ENCODE measurements around the gene ACOX3.

The ACOX3 gene

GRCh38 chr4:8438743-8439142 lies 1.8 kb downstream of the ACOX3 start:
- DNase-seq (ENCODE audit: insufficient read length, low spot score) (no peak), FAIRE-seq (no peak)
- TF ChIP-seq POLR2AphosphoS5 (IDR thresholded peaks at IDR 0.05; ENCODE audit: low read depth, low read length) (no peak), SPI1 (IDR thresholded peaks at IDR 0.05; ENCODE audit: low read depth, low read length) (no peak), PAX5 (IDR thresholded peaks at IDR 0.05; ENCODE audit: insufficient read depth, low read length, severe bottlenecking) (no peak), POLR2A (IDR thresholded peaks at IDR 0.05; ENCODE audit: low read depth, low read length) (no peak), TAF1 (IDR thresholded peaks at IDR 0.05; ENCODE audit: low read depth, low read length) (no peak), POU2F2 (IDR thresholded peaks at IDR 0.05; ENCODE audit: low read depth, low read length) (no peak)

- TF ChIP-seq PAX5 (IDR thresholded peaks at IDR 0.05; ENCODE audit: insufficient read depth, low read length, severe bottlenecking) = no peak
- TF ChIP-seq POLR2A (IDR thresholded peaks at IDR 0.05; ENCODE audit: low read depth, low read length) = no peak
- TF ChIP-seq TAF1 (IDR thresholded peaks at IDR 0.05; ENCODE audit: low read depth, low read length) = no peak
- TF ChIP-seq POLR2AphosphoS5 (IDR thresholded peaks at IDR 0.05; ENCODE audit: low read depth, low read length) = no peak
- TF ChIP-seq SPI1 (IDR thresholded peaks at IDR 0.05; ENCODE audit: low read depth, low read length) = no peak
- TF ChIP-seq POU2F2 (IDR thresholded peaks at IDR 0.05; ENCODE audit: low read depth, low read length) = no peak
- FAIRE-seq = no peak
- DNase-seq (ENCODE audit: insufficient read length, low spot score) = no peak
Measured at GRCh38 chr4:8437281-8437680, 3.2 kb downstream of the ACOX3 start.

GRCh38 chr4:8435656-8436121 lies 4.8 kb downstream of the ACOX3 start:
- peak; percentile 44 for DNase-seq (ENCODE audit: insufficient read length, low spot score)
- peak; percentile 86 for FAIRE-seq

GRCh38 chr4:8434251-8435073 lies 6.1 kb downstream of the ACOX3 start:
- DNase-seq (ENCODE audit: insufficient read length, low spot score) = no peak
- TF ChIP-seq POLR2A (IDR thresholded peaks at IDR 0.05; ENCODE audit: low read depth, low read length) (no peak), SPI1 (IDR thresholded peaks at IDR 0.05; ENCODE audit: low read depth, low read length) (no peak), POLR2AphosphoS5 (IDR thresholded peaks at IDR 0.05; ENCODE audit: low read depth, low read length) (no peak), POU2F2 (IDR thresholded peaks at IDR 0.05; ENCODE audit: low read depth, low read length) (no peak), TAF1 (IDR thresholded peaks at IDR 0.05; ENCODE audit: low read depth, low read length) (no peak), PAX5 (IDR thresholded peaks at IDR 0.05; ENCODE audit: insufficient read depth, low read length, severe bottlenecking) (no peak)
- no peak for FAIRE-seq

More at GRCh38 chr4:8435656-8436121, 4.8 kb downstream of the ACOX3 start:
- TF ChIP-seq TAF1 (IDR thresholded peaks at IDR 0.05; ENCODE audit: low read depth, low read length) (0 out of 2 replicates have a peak, but pooled peaks have one; percentile 36), POLR2AphosphoS5 (IDR thresholded peaks at IDR 0.05; ENCODE audit: low read depth, low read length) (0 out of 2 replicates have a peak, but pooled peaks have one; percentile 49), POLR2A (IDR thresholded peaks at IDR 0.05; ENCODE audit: low read depth, low read length) (0 out of 2 replicates have a peak, but pooled peaks have one; percentile 41), SPI1 (IDR thresholded peaks at IDR 0.05; ENCODE audit: low read depth, low read length) (peak; percentile 50; the same call in 1 of the 2 replicates), POU2F2 (IDR thresholded peaks at IDR 0.05; ENCODE audit: low read depth, low read length) (peak; percentile 93), PAX5 (IDR thresholded peaks at IDR 0.05; ENCODE audit: insufficient read depth, low read length, severe bottlenecking) (no peak)

GRCh38 chr4:8433136-8433535 lies 7.4 kb downstream of the ACOX3 start:
- FAIRE-seq (no peak), DNase-seq (ENCODE audit: insufficient read length, low spot score) (no peak)
- no peak for TF ChIP-seq POLR2AphosphoS5 (IDR thresholded peaks at IDR 0.05; ENCODE audit: low read depth, low read length)
- TF ChIP-seq SPI1 (IDR thresholded peaks at IDR 0.05; ENCODE audit: low read depth, low read length) = no peak
- TF ChIP-seq TAF1 (IDR thresholded peaks at IDR 0.05; ENCODE audit: low read depth, low read length) = no peak
- TF ChIP-seq POLR2A (IDR thresholded peaks at IDR 0.05; ENCODE audit: low read depth, low read length) = no peak
- no peak for TF ChIP-seq POU2F2 (IDR thresholded peaks at IDR 0.05; ENCODE audit: low read depth, low read length)
- TF ChIP-seq PAX5 (IDR thresholded peaks at IDR 0.05; ENCODE audit: insufficient read depth, low read length, severe bottlenecking) = no peak

- FAIRE-seq = no peak
- no peak for TF ChIP-seq PAX5 (IDR thresholded peaks at IDR 0.05; ENCODE audit: insufficient read depth, low read length, severe bottlenecking)
- TF ChIP-seq POU2F2 (IDR thresholded peaks at IDR 0.05; ENCODE audit: low read depth, low read length) = no peak
- TF ChIP-seq POLR2AphosphoS5 (IDR thresholded peaks at IDR 0.05; ENCODE audit: low read depth, low read length) = no peak
- no peak for TF ChIP-seq POLR2A (IDR thresholded peaks at IDR 0.05; ENCODE audit: low read depth, low read length)
- TF ChIP-seq TAF1 (IDR thresholded peaks at IDR 0.05; ENCODE audit: low read depth, low read length) = no peak
- no peak for TF ChIP-seq SPI1 (IDR thresholded peaks at IDR 0.05; ENCODE audit: low read depth, low read length)
- no peak for DNase-seq (ENCODE audit: insufficient read length, low spot score)
Measured at GRCh38 chr4:8431553-8431952, 9.0 kb downstream of the ACOX3 start.

- TF ChIP-seq PAX5 (IDR thresholded peaks at IDR 0.05; ENCODE audit: insufficient read depth, low read length, severe bottlenecking) (no peak), TAF1 (IDR thresholded peaks at IDR 0.05; ENCODE audit: low read depth, low read length) (no peak), SPI1 (IDR thresholded peaks at IDR 0.05; ENCODE audit: low read depth, low read length) (peak; percentile 47; the same call in 1 of the 2 replicates), POLR2AphosphoS5 (IDR thresholded peaks at IDR 0.05; ENCODE audit: low read depth, low read length) (peak; percentile 65), POLR2A (IDR thresholded peaks at IDR 0.05; ENCODE audit: low read depth, low read length) (peak; percentile 60), POU2F2 (IDR thresholded peaks at IDR 0.05; ENCODE audit: low read depth, low read length) (no peak; the same call in 1 of the 2 replicates)
- DNase-seq (ENCODE audit: insufficient read length, low spot score) (peak; percentile 95), FAIRE-seq (peak; percentile 95)
Measured at GRCh38 chr4:8428288-8429097, 12.0 kb downstream of the ACOX3 start.

- FAIRE-seq = no peak
- TF ChIP-seq PAX5 (IDR thresholded peaks at IDR 0.05; ENCODE audit: insufficient read depth, low read length, severe bottlenecking) (no peak), SPI1 (IDR thresholded peaks at IDR 0.05; ENCODE audit: low read depth, low read length) (peak; percentile 84)
Measured at GRCh38 chr4:8427761-8428287, 12.7 kb downstream of the ACOX3 start.

More at GRCh38 chr4:8427761-8428287, 12.7 kb downstream of the ACOX3 start:
- no peak for DNase-seq (ENCODE audit: insufficient read length, low spot score)

All from GM12891 (cell line).